ENCODE measurements around the gene BPIFA3. TPM values are rescaled to one million over a fixed set of nuclear protein-coding genes. Genes with fewer than 3 reads are reported as not detected.
A peak's percentile ranks its signal among the peaks of the same experiment; 100 is the strongest.

The BPIFA3 gene
- total and polyA plus RNA-seq, 2 of the 13 experiments (the other 11 are each of a cell fraction or from before 2014, with no cell fraction given) = not detected

DNA sequence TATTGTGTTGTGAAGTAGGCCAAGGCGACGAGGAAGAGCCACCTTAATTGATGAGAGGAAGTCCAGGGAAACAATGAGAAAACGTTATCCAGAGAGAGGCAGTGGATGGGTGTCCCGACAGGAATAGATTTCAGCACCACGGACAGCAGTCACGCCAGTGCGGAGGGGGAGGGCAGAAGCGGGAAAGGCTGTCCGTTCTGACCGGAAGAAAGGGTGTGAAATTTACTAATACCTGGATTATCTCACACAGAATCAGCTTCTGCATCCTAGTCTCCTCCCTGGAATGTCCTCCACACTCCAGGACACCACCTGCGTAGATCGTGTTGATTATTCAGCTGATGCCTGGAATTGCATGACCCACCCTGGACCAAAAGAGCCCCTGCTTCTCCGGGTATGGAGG lies 7.4 kb upstream of the BPIFA3 start (continued):
- TF ChIP-seq, protein P1, sequence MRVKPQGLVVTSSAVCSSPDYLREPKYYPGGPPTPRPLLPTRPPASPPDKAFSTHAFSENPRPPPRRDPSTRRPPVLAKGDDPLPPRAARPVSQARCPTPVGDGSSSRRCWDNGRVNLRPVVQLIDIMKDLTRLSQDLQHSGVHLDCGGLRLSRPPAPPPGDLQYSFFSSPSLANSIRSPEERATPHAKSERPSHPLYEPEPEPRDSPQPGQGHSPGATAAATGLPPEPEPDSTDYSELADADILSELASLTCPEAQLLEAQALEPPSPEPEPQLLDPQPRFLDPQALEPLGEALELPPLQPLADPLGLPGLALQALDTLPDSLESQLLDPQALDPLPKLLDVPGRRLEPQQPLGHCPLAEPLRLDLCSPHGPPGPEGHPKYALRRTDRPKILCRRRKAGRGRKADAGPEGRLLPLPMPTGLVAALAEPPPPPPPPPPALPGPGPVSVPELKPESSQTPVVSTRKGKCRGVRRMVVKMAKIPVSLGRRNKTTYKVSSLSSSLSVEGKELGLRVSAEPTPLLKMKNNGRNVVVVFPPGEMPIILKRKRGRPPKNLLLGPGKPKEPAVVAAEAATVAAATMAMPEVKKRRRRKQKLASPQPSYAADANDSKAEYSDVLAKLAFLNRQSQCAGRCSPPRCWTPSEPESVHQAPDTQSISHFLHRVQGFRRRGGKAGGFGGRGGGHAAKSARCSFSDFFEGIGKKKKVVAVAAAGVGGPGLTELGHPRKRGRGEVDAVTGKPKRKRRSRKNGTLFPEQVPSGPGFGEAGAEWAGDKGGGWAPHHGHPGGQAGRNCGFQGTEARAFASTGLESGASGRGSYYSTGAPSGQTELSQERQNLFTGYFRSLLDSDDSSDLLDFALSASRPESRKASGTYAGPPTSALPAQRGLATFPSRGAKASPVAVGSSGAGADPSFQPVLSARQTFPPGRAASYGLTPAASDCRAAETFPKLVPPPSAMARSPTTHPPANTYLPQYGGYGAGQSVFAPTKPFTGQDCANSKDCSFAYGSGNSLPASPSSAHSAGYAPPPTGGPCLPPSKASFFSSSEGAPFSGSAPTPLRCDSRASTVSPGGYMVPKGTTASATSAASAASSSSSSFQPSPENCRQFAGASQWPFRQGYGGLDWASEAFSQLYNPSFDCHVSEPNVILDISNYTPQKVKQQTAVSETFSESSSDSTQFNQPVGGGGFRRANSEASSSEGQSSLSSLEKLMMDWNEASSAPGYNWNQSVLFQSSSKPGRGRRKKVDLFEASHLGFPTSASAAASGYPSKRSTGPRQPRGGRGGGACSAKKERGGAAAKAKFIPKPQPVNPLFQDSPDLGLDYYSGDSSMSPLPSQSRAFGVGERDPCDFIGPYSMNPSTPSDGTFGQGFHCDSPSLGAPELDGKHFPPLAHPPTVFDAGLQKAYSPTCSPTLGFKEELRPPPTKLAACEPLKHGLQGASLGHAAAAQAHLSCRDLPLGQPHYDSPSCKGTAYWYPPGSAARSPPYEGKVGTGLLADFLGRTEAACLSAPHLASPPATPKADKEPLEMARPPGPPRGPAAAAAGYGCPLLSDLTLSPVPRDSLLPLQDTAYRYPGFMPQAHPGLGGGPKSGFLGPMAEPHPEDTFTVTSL (CRISPR knock-in tag; IDR thresholded peaks at IDR 0.05; ENCODE audit: borderline replicate concordance) = no peak
- no peak for TF ChIP-seq FOXK2 (IDR thresholded peaks at IDR 0.05)
- TF ChIP-seq ZKSCAN1 (IDR thresholded peaks at IDR 0.05; ENCODE audit: low read length) = no peak
- TF ChIP-seq, protein P2, sequence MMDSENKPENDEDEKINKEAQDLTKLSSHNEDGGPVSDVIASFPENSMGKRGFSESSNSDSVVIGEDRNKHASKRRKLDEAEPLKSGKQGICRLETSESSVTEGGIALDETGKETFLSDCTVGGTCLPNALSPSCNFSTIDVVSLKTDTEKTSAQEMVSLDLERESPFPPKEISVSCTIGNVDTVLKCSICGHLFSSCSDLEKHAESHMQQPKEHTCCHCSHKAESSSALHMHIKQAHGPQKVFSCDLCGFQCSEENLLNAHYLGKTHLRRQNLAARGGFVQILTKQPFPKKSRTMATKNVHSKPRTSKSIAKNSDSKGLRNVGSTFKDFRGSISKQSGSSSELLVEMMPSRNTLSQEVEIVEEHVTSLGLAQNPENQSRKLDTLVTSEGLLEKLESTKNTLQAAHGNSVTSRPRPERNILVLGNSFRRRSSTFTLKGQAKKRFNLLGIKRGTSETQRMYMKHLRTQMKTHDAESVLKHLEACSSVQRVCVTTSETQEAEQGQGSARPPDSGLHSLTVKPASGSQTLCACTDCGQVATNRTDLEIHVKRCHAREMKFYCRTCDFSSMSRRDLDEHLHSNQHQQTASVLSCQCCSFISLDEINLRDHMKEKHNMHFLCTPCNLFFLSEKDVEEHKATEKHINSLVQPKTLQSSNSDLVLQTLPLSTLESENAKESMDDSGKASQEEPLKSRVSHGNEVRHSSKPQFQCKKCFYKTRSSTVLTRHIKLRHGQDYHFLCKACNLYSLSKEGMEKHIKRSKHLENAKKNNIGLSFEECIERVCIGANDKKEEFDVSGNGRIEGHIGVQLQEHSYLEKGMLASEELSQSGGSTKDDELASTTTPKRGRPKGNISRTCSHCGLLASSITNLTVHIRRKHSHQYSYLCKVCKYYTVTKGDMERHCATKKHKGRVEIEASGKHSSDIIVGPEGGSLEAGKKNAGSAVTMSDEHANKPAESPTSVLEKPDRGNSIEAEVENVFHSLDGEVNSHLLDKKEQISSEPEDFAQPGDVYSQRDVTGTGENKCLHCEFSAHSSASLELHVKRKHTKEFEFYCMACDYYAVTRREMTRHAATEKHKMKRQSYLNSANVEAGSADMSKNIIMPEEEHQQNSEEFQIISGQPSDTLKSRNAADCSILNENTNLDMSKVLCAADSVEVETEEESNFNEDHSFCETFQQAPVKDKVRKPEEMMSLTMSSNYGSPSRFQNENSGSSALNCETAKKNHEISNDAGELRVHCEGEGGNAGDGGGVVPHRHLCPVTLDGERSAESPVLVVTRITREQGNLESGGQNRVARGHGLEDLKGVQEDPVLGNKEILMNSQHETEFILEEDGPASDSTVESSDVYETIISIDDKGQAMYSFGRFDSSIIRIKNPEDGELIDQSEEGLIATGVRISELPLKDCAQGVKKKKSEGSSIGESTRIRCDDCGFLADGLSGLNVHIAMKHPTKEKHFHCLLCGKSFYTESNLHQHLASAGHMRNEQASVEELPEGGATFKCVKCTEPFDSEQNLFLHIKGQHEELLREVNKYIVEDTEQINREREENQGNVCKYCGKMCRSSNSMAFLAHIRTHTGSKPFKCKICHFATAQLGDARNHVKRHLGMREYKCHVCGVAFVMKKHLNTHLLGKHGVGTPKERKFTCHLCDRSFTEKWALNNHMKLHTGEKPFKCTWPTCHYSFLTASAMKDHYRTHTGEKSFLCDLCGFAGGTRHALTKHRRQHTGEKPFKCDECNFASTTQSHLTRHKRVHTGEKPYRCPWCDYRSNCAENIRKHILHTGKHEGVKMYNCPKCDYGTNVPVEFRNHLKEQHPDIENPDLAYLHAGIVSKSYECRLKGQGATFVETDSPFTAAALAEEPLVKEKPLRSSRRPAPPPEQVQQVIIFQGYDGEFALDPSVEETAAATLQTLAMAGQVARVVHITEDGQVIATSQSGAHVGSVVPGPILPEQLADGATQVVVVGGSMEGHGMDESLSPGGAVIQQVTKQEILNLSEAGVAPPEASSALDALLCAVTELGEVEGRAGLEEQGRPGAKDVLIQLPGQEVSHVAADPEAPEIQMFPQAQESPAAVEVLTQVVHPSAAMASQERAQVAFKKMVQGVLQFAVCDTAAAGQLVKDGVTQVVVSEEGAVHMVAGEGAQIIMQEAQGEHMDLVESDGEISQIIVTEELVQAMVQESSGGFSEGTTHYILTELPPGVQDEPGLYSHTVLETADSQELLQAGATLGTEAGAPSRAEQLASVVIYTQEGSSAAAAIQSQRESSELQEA (CRISPR knock-in tag; IDR thresholded peaks at IDR 0.05; ENCODE audit: not compliant biosample characterization) = peak; percentile 70
- no peak for TF ChIP-seq ZNF326 (CRISPR knock-in tag; IDR thresholded peaks at IDR 0.05; ENCODE audit: borderline replicate concordance)
- peak; percentile 89; the same call in 1 of the 2 replicates for TF ChIP-seq ZNF724P (CRISPR knock-in tag; IDR thresholded peaks at IDR 0.05; ENCODE audit: borderline replicate concordance)
- TF ChIP-seq EP300 (IDR thresholded peaks at IDR 0.05; ENCODE audit: low read depth in 2 of 2, low read length in 2 of 2) = no peak
- 0 out of 2 replicates have a peak, but pooled peaks have one; percentile 45 for TF ChIP-seq EP300 (CRISPR knock-in tag; IDR thresholded peaks at IDR 0.05; ENCODE audit: borderline replicate concordance)
- peak; percentile 81; the same call in 1 of the 2 replicates for TF ChIP-seq CENPT (CRISPR knock-in tag; IDR thresholded peaks at IDR 0.05; ENCODE audit: low read depth)
- no peak for TF ChIP-seq POLR2AphosphoS5 (IDR thresholded peaks at IDR 0.05; ENCODE audit: low read depth, low read length)
- peak; percentile 98 for TF ChIP-seq NFKB2 (CRISPR knock-in tag; IDR thresholded peaks at IDR 0.05; ENCODE audit: borderline replicate concordance)
- TF ChIP-seq, protein P3, sequence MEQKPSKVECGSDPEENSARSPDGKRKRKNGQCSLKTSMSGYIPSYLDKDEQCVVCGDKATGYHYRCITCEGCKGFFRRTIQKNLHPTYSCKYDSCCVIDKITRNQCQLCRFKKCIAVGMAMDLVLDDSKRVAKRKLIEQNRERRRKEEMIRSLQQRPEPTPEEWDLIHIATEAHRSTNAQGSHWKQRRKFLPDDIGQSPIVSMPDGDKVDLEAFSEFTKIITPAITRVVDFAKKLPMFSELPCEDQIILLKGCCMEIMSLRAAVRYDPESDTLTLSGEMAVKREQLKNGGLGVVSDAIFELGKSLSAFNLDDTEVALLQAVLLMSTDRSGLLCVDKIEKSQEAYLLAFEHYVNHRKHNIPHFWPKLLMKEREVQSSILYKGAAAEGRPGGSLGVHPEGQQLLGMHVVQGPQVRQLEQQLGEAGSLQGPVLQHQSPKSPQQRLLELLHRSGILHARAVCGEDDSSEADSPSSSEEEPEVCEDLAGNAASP (CRISPR knock-in tag; IDR thresholded peaks at IDR 0.05; ENCODE audit: borderline replicate concordance) = peak; percentile 95
- TF ChIP-seq SIN3A (IDR thresholded peaks at IDR 0.05; ENCODE audit: borderline replicate concordance, low read depth, low read length) = 0 out of 2 replicates have a peak, but pooled peaks have one; percentile 55
- no peak for TF ChIP-seq ZNF10 (CRISPR knock-in tag; IDR thresholded peaks at IDR 0.05; ENCODE audit: borderline replicate concordance, low read depth)
- TF ChIP-seq PTBP1 (IDR thresholded peaks at IDR 0.05; ENCODE audit: low read depth, low read length, poor library complexity, severe bottlenecking) = no peak

All from HepG2 (cell line).